ENCODE results near the gene RAPSN.

Gene RAPSN

DNA sequence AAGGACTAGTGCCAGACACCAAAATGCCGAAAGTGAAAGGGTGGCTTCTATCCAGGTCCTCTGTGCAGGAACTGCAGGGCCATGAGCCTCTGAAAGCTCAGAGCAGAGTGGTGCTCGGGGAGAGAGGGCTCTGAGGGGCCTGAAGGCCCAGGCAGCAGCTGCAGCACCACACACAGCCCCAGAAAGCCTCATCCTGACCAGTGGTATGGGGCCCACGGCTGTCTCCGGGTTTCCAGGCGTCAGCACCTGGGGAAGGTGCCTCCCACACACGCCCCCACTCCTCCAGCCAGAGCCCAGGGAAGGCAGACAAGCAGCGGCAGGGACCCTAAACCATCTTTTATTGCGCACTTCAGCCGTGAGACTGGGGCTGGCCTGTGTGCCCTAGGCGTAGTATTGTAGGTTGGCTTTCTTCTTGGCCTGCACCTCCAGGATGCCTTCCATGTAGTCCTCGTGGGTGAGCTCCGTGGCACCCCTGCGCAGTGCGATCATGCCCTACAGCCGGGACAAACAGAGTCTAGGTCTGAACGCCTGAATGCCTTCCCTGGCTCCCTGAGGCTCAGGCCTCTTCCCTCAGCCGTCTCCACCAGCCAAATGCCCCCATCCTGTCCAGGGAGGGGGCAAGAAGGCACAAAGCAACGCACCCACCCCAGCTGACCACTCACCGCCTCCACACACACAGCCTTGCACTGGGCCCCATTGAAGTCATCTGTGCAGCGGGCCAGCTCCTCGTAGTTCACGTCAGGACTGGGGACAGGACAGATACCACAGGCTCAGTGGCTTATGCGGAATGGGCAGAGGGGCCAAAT lies 30.3 kb downstream of the RAPSN start:
- Histone ChIP-seq H2BK15ac (ENCODE audit: low read depth, poor library complexity, severe bottlenecking) (no peak overlapping the region), H3K79me1 (replicated peaks; ENCODE audit: low read length, poor library complexity, severe bottlenecking) (peaks cover 27% of the 10 kb centered on the region), H3K9me3 (ENCODE audit: control insufficient read depth, low read length) (no peaks in the 10 kb centered on the region), H2AFZ (ENCODE audit: low read depth, low read length) (no peak overlapping the region), H3K4ac (ENCODE audit: low read depth in 1 of 2, low read length in 2 of 2) (no peak overlapping the region), H3K4me1 (ENCODE audit: control insufficient read depth, insufficient read depth, low read depth, low read length) (peaks cover 26% of the 10 kb centered on the region), H3K9ac (ENCODE audit: low read length) (peak overlapping the region; percentile 28), H3K23ac (ENCODE audit: low read length in 2 of 2) (no peak overlapping the region), H4K91ac (ENCODE audit: low read length) (no peak overlapping the region), H2BK5ac (ENCODE audit: low read depth, low read length, poor library complexity, severe bottlenecking) (no peak overlapping the region), H3K18ac (ENCODE audit: low read depth in 1 of 2, low read length in 2 of 2) (no peak overlapping the region), H4K8ac (ENCODE audit: low read length) (no peak overlapping the region), H2BK120ac (ENCODE audit: low read depth, low read length) (no peak overlapping the region), H2AK5ac (ENCODE audit: low read length, severe bottlenecking) (no peak overlapping the region), H2BK12ac (ENCODE audit: low read length in 2 of 2) (no peak overlapping the region), H3K14ac (ENCODE audit: low read length in 2 of 2) (no peak overlapping the region), H3K36me3 (ENCODE audit: control insufficient read depth in 1 of 2, insufficient read depth in 2 of 2, low read depth in 1 of 2, low read length in 2 of 2) (peaks cover 84 to 88% of the 10 kb centered on the region in 2 experiments), H3K27me3 (ENCODE audit: control insufficient read depth in 1 of 2, insufficient read depth in 1 of 2, low read length in 2 of 2) (no peaks in the 10 kb centered on the region), H3K4me2 (ENCODE audit: low read length, poor library complexity, severe bottlenecking) (no peak overlapping the region), H3K4me3 (ENCODE audit: insufficient read depth in 1 of 2, low read depth in 1 of 2, low read length in 2 of 2) (no peak overlapping the region), H3K27ac (ENCODE audit: low read length, poor library complexity, severe bottlenecking) (no peak overlapping the region)
- 96% methylated on average over 23 of the region's 23 CpGs for WGBS
- no peak for DNase-seq

DNA sequence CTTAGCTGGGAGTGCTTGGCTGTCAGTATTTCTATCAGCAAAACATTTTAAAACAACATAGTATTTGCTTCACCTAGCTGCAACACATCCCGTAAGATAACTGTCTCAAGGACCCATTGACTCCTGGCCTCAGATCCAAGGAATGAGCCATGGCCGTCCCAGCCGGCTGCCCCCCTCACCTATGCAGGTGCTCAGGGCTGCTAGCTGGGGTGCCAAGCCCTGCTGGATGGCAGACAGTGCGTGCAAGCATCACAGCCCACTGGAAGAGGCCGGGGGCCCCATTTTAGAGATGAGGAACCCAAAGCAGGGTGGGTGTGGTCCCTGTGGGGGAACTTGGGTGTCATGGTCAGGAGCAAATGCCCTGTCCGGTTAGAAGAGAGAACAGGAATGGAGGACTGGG lies 31.2 kb downstream of the RAPSN start:
- Histone ChIP-seq H3K4ac (ENCODE audit: low read depth in 1 of 2, low read length in 2 of 2) (no peak overlapping the region), H3K36me3 (ENCODE audit: control insufficient read depth in 1 of 2, insufficient read depth in 2 of 2, low read depth in 1 of 2, low read length in 2 of 2) (peaks cover 80 to 86% of the 10 kb centered on the region in 2 experiments), H4K91ac (ENCODE audit: low read length) (no peak overlapping the region), H3K4me1 (ENCODE audit: control insufficient read depth, insufficient read depth, low read depth, low read length) (peaks cover 31% of the 10 kb centered on the region), H2BK15ac (ENCODE audit: low read depth, poor library complexity, severe bottlenecking) (peak overlapping the region; percentile 12), H2AK5ac (ENCODE audit: low read length, severe bottlenecking) (peak overlapping the region; percentile 72), H3K27me3 (ENCODE audit: control insufficient read depth in 1 of 2, insufficient read depth in 1 of 2, low read length in 2 of 2) (no peaks in the 10 kb centered on the region), H4K8ac (ENCODE audit: low read length) (peak overlapping the region; percentile 67), H3K18ac (ENCODE audit: low read depth in 1 of 2, low read length in 2 of 2) (peak overlapping the region in 1 of 2 experiments; percentile 38), H3K23ac (ENCODE audit: low read length in 2 of 2) (no peak overlapping the region), H2BK120ac (ENCODE audit: low read depth, low read length) (no peak overlapping the region), H2AFZ (ENCODE audit: low read depth, low read length) (no peak overlapping the region), H3K14ac (ENCODE audit: low read length in 2 of 2) (no peak overlapping the region), H3K79me1 (replicated peaks; ENCODE audit: low read length, poor library complexity, severe bottlenecking) (peaks cover 21% of the 10 kb centered on the region), H3K4me2 (ENCODE audit: low read length, poor library complexity, severe bottlenecking) (no peak overlapping the region), H3K4me3 (ENCODE audit: insufficient read depth in 1 of 2, low read depth in 1 of 2, low read length in 2 of 2) (no peak overlapping the region), H2BK5ac (ENCODE audit: low read depth, low read length, poor library complexity, severe bottlenecking) (no peak overlapping the region), H3K9me3 (ENCODE audit: control insufficient read depth, low read length) (no peaks in the 10 kb centered on the region), H3K27ac (ENCODE audit: low read length, poor library complexity, severe bottlenecking) (peak overlapping the region; percentile 39), H2BK12ac (ENCODE audit: low read length in 2 of 2) (peak overlapping the region in 1 of 2 experiments; percentile 7), H3K9ac (ENCODE audit: low read length) (peak overlapping the region; percentile 28)
- 89% methylated on average over 6 of the region's 6 CpGs for WGBS
- DNase-seq = no peak

DNA sequence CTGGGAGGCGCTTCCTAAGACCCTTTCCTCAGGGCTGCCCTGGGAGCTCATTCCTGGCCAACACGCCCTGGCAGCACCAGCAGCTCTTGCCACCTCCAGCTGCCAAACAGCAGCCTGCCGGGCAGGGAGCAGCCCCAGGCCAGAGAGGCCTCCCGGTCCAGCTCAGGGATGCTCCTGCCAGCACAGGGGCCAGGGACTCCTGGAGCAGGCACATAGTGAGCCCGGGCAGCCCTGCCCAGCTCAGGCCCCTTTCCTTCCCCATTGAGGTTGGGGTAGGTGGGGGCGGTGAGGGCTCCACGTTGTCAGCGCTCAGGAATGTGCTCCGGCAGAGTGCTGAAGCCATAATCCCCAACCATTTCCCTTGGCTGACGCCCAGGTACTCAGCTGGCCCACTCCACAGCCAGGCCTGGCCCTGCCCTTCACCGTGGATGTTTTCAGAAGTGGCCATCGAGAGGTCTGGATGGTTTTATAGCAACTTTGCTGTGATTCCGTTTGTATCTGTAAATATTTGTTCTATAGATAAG lies 32.9 kb downstream of the RAPSN start:
- Histone ChIP-seq H2BK120ac (ENCODE audit: low read depth, low read length) (peak overlapping the region; percentile 39), H3K9me3 (ENCODE audit: control insufficient read depth, low read length) (no peaks in the 10 kb centered on the region), H2BK15ac (ENCODE audit: low read depth, poor library complexity, severe bottlenecking) (peak overlapping the region; percentile 45), H2AK5ac (ENCODE audit: low read length, severe bottlenecking) (peak overlapping the region; percentile 91), H3K4me2 (ENCODE audit: low read length, poor library complexity, severe bottlenecking) (no peak overlapping the region), H3K36me3 (ENCODE audit: control insufficient read depth in 1 of 2, insufficient read depth in 2 of 2, low read depth in 1 of 2, low read length in 2 of 2) (peaks cover 76 to 87% of the 10 kb centered on the region in 2 experiments), H3K4me1 (ENCODE audit: control insufficient read depth, insufficient read depth, low read depth, low read length) (peaks cover 41% of the 10 kb centered on the region), H3K18ac (ENCODE audit: low read depth in 1 of 2, low read length in 2 of 2) (peak overlapping the region; percentile 59 to 87), H2BK12ac (ENCODE audit: low read length in 2 of 2) (peak overlapping the region; percentile 38 to 85), H3K79me1 (replicated peaks; ENCODE audit: low read length, poor library complexity, severe bottlenecking) (peaks cover 22% of the 10 kb centered on the region), H3K4me3 (ENCODE audit: insufficient read depth in 1 of 2, low read depth in 1 of 2, low read length in 2 of 2) (no peak overlapping the region), H3K23ac (ENCODE audit: low read length in 2 of 2) (no peak overlapping the region), H3K9ac (ENCODE audit: low read length) (peak overlapping the region; percentile 70), H3K14ac (ENCODE audit: low read length in 2 of 2) (no peak overlapping the region), H3K4ac (ENCODE audit: low read depth in 1 of 2, low read length in 2 of 2) (peak overlapping the region in 1 of 2 experiments; percentile 88), H3K27me3 (ENCODE audit: control insufficient read depth in 1 of 2, insufficient read depth in 1 of 2, low read length in 2 of 2) (no peaks in the 10 kb centered on the region), H2BK5ac (ENCODE audit: low read depth, low read length, poor library complexity, severe bottlenecking) (peak overlapping the region; percentile 85), H3K27ac (ENCODE audit: low read length, poor library complexity, severe bottlenecking) (peak overlapping the region; percentile 94), H4K91ac (ENCODE audit: low read length) (peak overlapping the region; percentile 73), H2AFZ (ENCODE audit: low read depth, low read length) (no peak overlapping the region), H4K8ac (ENCODE audit: low read length) (peak overlapping the region; percentile 85)
- DNase-seq = peak; percentile 90
- WGBS = 41% methylated on average over 6 of the region's 13 CpGs

DNA sequence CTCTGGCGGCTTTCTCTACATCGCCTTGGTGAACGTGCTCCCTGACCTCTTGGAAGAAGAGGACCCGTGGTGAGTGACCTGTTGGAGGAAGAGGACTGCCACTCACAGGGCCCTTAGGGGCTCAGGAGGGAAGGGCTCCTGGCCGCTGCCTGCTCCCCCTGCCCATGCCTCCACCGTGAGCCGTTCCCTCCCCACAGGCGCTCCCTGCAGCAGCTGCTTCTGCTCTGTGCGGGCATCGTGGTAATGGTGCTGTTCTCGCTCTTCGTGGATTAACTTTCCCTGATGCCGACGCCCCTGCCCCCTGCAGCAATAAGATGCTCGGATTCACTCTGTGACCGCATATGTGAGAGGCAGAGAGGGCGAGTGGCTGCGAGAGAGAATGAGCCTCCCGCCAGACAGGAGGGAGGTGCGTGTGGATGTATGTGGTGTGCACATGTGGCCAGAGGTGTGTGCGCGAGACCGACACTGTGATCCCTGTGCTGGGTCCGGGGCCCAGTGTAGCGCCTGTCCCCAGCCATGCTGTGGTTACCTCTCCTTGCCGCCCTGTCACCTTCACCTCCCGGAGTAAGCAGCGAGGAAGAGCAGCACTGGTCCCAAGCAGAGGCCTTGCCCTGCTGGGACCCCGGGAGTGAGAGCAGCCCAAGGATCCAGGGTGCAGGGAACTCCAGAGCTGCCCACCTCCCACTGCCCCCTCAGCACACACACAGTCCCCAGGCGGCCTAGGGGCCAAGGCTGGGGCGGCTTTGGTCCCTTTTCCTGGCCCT lies 33.7 kb downstream of the RAPSN start:
- Histone ChIP-seq H2AK5ac (ENCODE audit: low read length, severe bottlenecking) (peak overlapping the region; percentile 91), H3K4me2 (ENCODE audit: low read length, poor library complexity, severe bottlenecking) (no peak overlapping the region), H3K23ac (ENCODE audit: low read length in 2 of 2) (no peak overlapping the region), H3K14ac (ENCODE audit: low read length in 2 of 2) (no peak overlapping the region), H2BK120ac (ENCODE audit: low read depth, low read length) (peak overlapping the region; percentile 39), H2AFZ (ENCODE audit: low read depth, low read length) (no peak overlapping the region), H3K79me1 (replicated peaks; ENCODE audit: low read length, poor library complexity, severe bottlenecking) (peaks cover 19% of the 10 kb centered on the region), H3K9ac (ENCODE audit: low read length) (peak overlapping the region; percentile 70), H3K27me3 (ENCODE audit: control insufficient read depth in 1 of 2, insufficient read depth in 1 of 2, low read length in 2 of 2) (no peaks in the 10 kb centered on the region), H3K27ac (ENCODE audit: low read length, poor library complexity, severe bottlenecking) (peak overlapping the region; percentile 94), H2BK5ac (ENCODE audit: low read depth, low read length, poor library complexity, severe bottlenecking) (peak overlapping the region; percentile 85), H4K91ac (ENCODE audit: low read length) (peak overlapping the region; percentile 73), H4K8ac (ENCODE audit: low read length) (peak overlapping the region; percentile 85), H3K4ac (ENCODE audit: low read depth in 1 of 2, low read length in 2 of 2) (peak overlapping the region; percentile 35 to 88), H2BK12ac (ENCODE audit: low read length in 2 of 2) (peak overlapping the region in 1 of 2 experiments; percentile 85), H3K4me1 (ENCODE audit: control insufficient read depth, insufficient read depth, low read depth, low read length) (peaks cover 48% of the 10 kb centered on the region), H3K9me3 (ENCODE audit: control insufficient read depth, low read length) (no peaks in the 10 kb centered on the region), H3K18ac (ENCODE audit: low read depth in 1 of 2, low read length in 2 of 2) (peak overlapping the region; percentile 59 to 87), H3K4me3 (ENCODE audit: insufficient read depth in 1 of 2, low read depth in 1 of 2, low read length in 2 of 2) (no peak overlapping the region), H3K36me3 (ENCODE audit: control insufficient read depth in 1 of 2, insufficient read depth in 2 of 2, low read depth in 1 of 2, low read length in 2 of 2) (peaks cover 77 to 88% of the 10 kb centered on the region in 2 experiments), H2BK15ac (ENCODE audit: low read depth, poor library complexity, severe bottlenecking) (peak overlapping the region; percentile 45)
- DNase-seq = no peak
- whole genome bisulfite sequencing = 92% methylated on average over 31 of the region's 31 CpGs
